ENCODE data around the gene NRXN3.

Gene NRXN3

GRCh38 chr14:79904497-79904896 lies 1734.3 kb downstream of the NRXN3 start:
- TF ChIP-seq, protein P1, sequence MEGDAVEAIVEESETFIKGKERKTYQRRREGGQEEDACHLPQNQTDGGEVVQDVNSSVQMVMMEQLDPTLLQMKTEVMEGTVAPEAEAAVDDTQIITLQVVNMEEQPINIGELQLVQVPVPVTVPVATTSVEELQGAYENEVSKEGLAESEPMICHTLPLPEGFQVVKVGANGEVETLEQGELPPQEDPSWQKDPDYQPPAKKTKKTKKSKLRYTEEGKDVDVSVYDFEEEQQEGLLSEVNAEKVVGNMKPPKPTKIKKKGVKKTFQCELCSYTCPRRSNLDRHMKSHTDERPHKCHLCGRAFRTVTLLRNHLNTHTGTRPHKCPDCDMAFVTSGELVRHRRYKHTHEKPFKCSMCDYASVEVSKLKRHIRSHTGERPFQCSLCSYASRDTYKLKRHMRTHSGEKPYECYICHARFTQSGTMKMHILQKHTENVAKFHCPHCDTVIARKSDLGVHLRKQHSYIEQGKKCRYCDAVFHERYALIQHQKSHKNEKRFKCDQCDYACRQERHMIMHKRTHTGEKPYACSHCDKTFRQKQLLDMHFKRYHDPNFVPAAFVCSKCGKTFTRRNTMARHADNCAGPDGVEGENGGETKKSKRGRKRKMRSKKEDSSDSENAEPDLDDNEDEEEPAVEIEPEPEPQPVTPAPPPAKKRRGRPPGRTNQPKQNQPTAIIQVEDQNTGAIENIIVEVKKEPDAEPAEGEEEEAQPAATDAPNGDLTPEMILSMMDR (IDR thresholded peaks at IDR 0.05; ENCODE audit: extremely low read depth, insufficient read depth, missing control alignments) = no peak
- no peak for DNase-seq (ENCODE audit: low spot score)
- in situ Hi-C loops (cut with MboI; ENCODE audit: low pct_unique_long_range_greater_than_20kb, low sequenced_read_pairs, unreplicated experiment) = no loop called here

- no peak for DNase-seq (ENCODE audit: low spot score)
- in situ Hi-C loops (cut with MboI; ENCODE audit: low pct_unique_long_range_greater_than_20kb, low sequenced_read_pairs, unreplicated experiment) = no loop called here
- TF ChIP-seq, protein P1 (IDR thresholded peaks at IDR 0.05; ENCODE audit: extremely low read depth, insufficient read depth, missing control alignments) = no peak
Measured at GRCh38 chr14:79906994-79907393, 1736.8 kb downstream of the NRXN3 start.

DNA sequence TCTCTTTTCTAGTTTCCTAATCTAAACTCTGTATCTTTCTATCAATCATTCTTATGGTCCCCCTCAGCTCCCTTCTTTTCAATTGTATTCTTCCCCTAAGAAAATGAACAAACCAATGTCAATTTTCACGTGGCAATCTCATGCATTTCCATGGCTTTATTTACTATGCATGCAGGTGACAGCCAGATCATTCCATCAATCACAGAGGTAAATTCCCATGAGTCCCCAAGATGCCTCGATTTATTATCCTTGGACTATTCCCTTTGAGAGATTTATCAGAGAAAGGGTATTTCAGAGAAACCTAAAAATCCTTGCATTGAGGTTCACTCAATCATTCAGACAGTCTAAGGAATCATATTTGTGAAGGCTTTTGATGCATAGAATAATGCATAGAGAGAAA lies 1739.9 kb downstream of the NRXN3 start:
- TF ChIP-seq, protein P1 (IDR thresholded peaks at IDR 0.05; ENCODE audit: extremely low read depth, insufficient read depth, missing control alignments) = no peak
- DNase-seq (ENCODE audit: low spot score) = no peak
- in situ Hi-C loops (cut with MboI; ENCODE audit: low pct_unique_long_range_greater_than_20kb, low sequenced_read_pairs, unreplicated experiment) = no loop called here

GRCh38 chr14:79911744-79912143 lies 1741.6 kb downstream of the NRXN3 start:
- DNase-seq (ENCODE audit: low spot score) = no peak
- TF ChIP-seq, protein P1 (IDR thresholded peaks at IDR 0.05; ENCODE audit: extremely low read depth, insufficient read depth, missing control alignments) = no peak
- in situ Hi-C loops (cut with MboI; ENCODE audit: low pct_unique_long_range_greater_than_20kb, low sequenced_read_pairs, unreplicated experiment) = no loop called here

DNA sequence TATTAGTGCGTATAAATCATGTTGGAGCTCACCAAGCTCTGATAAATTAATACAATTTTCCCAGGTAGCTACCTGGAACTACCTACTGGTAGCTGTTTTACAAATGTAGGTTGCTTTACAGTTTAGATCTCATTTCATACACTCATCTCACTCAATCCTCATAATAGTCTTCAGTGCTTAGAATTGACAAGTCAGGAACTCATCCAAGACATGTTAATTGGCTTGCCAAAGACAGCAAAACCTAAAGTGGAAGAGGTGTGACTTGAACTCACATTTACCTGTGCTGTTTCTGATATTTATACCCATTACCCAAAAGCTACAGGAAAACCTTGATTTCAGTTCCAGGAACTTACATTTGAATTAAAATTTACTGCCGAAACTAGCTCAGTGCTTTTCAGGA lies 1744.4 kb downstream of the NRXN3 start:
- in situ Hi-C loops (cut with MboI; ENCODE audit: low pct_unique_long_range_greater_than_20kb, low sequenced_read_pairs, unreplicated experiment) = no loop called here
- TF ChIP-seq, protein P1 (IDR thresholded peaks at IDR 0.05; ENCODE audit: extremely low read depth, insufficient read depth, missing control alignments) = no peak
- no peak for DNase-seq (ENCODE audit: low spot score)

DNA sequence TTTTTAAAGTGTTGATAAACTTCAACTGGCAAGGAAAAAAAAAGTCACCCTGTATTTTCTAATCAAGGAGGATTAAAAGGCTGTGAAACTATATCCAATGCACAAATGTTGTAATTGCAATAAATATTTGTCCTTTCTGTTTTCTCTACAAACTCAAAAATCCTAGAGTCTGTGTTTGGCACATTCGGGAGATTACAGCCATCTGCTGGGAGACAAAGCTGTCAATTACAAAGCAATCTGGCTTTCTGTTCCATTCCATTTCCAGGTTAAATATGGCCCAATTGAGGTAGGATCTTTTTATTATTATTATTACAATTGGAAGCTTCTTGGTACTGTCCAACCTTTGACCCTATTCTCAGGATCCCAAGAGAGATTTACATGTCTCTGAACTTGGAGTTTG lies 1745.2 kb downstream of the NRXN3 start:
- no peak for DNase-seq (ENCODE audit: low spot score)
- TF ChIP-seq, protein P1 (IDR thresholded peaks at IDR 0.05; ENCODE audit: extremely low read depth, insufficient read depth, missing control alignments) = no peak
- in situ Hi-C loops (cut with MboI; ENCODE audit: low pct_unique_long_range_greater_than_20kb, low sequenced_read_pairs, unreplicated experiment) = no loop called here

GRCh38 chr14:79916281-79916680 lies 1746.1 kb downstream of the NRXN3 start:
- in situ Hi-C loops (cut with MboI; ENCODE audit: low pct_unique_long_range_greater_than_20kb, low sequenced_read_pairs, unreplicated experiment) = no loop called here
- TF ChIP-seq, protein P1 (IDR thresholded peaks at IDR 0.05; ENCODE audit: extremely low read depth, insufficient read depth, missing control alignments) = no peak
- DNase-seq (ENCODE audit: low spot score) = no peak
